Neural progenitor cell (in vitro differentiated cells): ENCODE measurements around the gene NAA10. TPM values are rescaled to one million over a fixed set of nuclear protein-coding genes. Genes with fewer than 3 reads are reported as not detected.

Source experiments
- DNase-seq: peaks from one replicate; pipeline ENCODE4 v3.0.0-alpha.2; 2016; ENCODE audit warnings: low spot score
- H2AFZ ChIP-seq: fragments of 200-600 bp; sonication (generic); replicated peaks from 2 replicates; pipeline ENCODE4 v1.6.1; 2016; ENCODE audit warnings: antibody characterized with exemption
- H3F3A ChIP-seq: fragments of 200-600 bp; sonication (generic); 2 replicates; pipeline ENCODE4 v1.6.1; 2016; ENCODE audit warnings: antibody characterized with exemption, low read depth
- H3K27ac ChIP-seq: fragments of 200-600 bp; sonication (generic); 2 replicates; pipeline ENCODE4 v1.5.1; 2016; ENCODE audit warnings: mild to moderate bottlenecking
- H3K27me3 ChIP-seq: fragments of 200-600 bp; sonication (generic); 2 replicates; pipeline ENCODE4 v1.6.1; 2016; ENCODE audit warnings: mild to moderate bottlenecking, moderate library complexity
- H3K36me3 ChIP-seq: fragments of 200-600 bp; sonication (generic); 2 replicates; pipeline ENCODE4 v1.5.1; 2016
- H3K4me1 ChIP-seq: fragments of 200-600 bp; sonication (generic); 2 replicates; pipeline ENCODE4 v1.6.1; 2016; ENCODE audit warnings: mixed run types
- H3K4me2 ChIP-seq: fragments of 200-600 bp; sonication (generic); 2 replicates; pipeline ENCODE4 v1.6.1; 2016
- H3K4me3 ChIP-seq: fragments of 200-600 bp; sonication (generic); 2 replicates; pipeline ENCODE4 v1.5.1; 2016
- H3K79me2 ChIP-seq: fragments of 200-600 bp; sonication (generic); 2 replicates; pipeline ENCODE4 v1.6.1; 2016; ENCODE audit warnings: low read depth
- H3K9ac ChIP-seq: fragments of 200-600 bp; sonication (generic); 2 replicates; pipeline ENCODE4 v1.6.1; 2016
- H3K9me3 ChIP-seq: fragments of 200-600 bp; sonication (generic); 2 replicates; pipeline ENCODE4 v1.5.1; 2016; ENCODE audit warnings: low read depth
- H4K20me1 ChIP-seq: fragments of 200-600 bp; sonication (generic); 2 replicates; pipeline ENCODE4 v1.6.1; 2016; ENCODE audit warnings: low read depth
- H3K27ac Mint-ChIP-seq: 3 replicates; pipeline ENCODE4 v1.8.0; 2021; ENCODE audit warnings: mixed read lengths
- H3K27me3 Mint-ChIP-seq: 2 replicates; pipeline ENCODE4 v1.8.0; 2022; ENCODE audit warnings: low read depth, mild to moderate bottlenecking, inconsistent platforms, moderate library complexity, mixed read lengths; ENCODE audit not compliant: insufficient read depth
- H3K36me3 Mint-ChIP-seq: 3 replicates; pipeline ENCODE4 v1.8.0; 2021; ENCODE audit warnings: mixed read lengths
- H3K4me1 Mint-ChIP-seq: 3 replicates; pipeline ENCODE4 v1.8.0; 2021; ENCODE audit warnings: mixed read lengths
- H3K4me3 Mint-ChIP-seq: 3 replicates; pipeline ENCODE4 v1.8.0; 2021; ENCODE audit warnings: mild to moderate bottlenecking, moderate library complexity, mixed read lengths
- H3K9me3 Mint-ChIP-seq: 3 replicates; pipeline ENCODE4 v1.8.0; 2020; ENCODE audit warnings: mixed read lengths
- CTCF ChIP-seq: fragments of 200-600 bp; sonication (generic); IDR thresholded peaks from 2 replicates; pipeline ENCODE4 v1.5.1; 2017; ENCODE audit warnings: antibody characterized with exemption, mild to moderate bottlenecking
- EZH2 ChIP-seq: fragments of 200-600 bp; sonication (generic); IDR thresholded peaks from 2 replicates; pipeline ENCODE4 v1.6.1; 2017; ENCODE audit warnings: antibody characterized with exemption, mild to moderate bottlenecking, moderate library complexity
- EZH2phosphoT487 ChIP-seq: fragments of 200-600 bp; sonication (generic); IDR thresholded peaks from 2 replicates; pipeline ENCODE4 v1.6.1; 2017; ENCODE audit warnings: antibody characterized with exemption
- total RNA-seq: library from RNA; depleted of rRNA; stranded (reverse); fragments of >200 nt; gene quantifications from 2 replicates; pipeline ENCODE4 v1.2.3, GENCODE V29; 2015; ENCODE audit warnings: low replicate concordance

The NAA10 gene
- total RNA-seq, 1 donor from 2014 or later: 55.5 TPM

- Histone ChIP-seq H3K79me2 (no peaks in the 10 kb centered on the region), H3K9ac (no peak overlapping the region), H2AFZ (no peak overlapping the region), H3K27me3 (no peaks in the 10 kb centered on the region), H3K4me1 (no peaks in the 10 kb centered on the region), H3K27ac (no peak overlapping the region), H3F3A (no peaks in the 10 kb centered on the region), H3K4me2 (no peak overlapping the region), H3K4me3 (no peak overlapping the region), H4K20me1 (no peaks in the 10 kb centered on the region), H3K36me3 (no peaks in the 10 kb centered on the region), H3K9me3 (no peaks in the 10 kb centered on the region)
- Mint-ChIP-seq H3K27me3 (no peaks in the 10 kb centered on the region), H3K27ac (no peak overlapping the region), H3K9me3 (peaks cover 26% of the 10 kb centered on the region), H3K36me3 (no peaks in the 10 kb centered on the region), H3K4me1 (peaks cover 8% of the 10 kb centered on the region), H3K4me3 (no peak overlapping the region)
- no peak for DNase-seq
- TF ChIP-seq EZH2phosphoT487 (no peak), CTCF (no peak), EZH2 (no peak)
These were observed 21.1 kb downstream of the NAA10 start for GRCh38 chrX:153913701-153914100.

GRCh38 chrX:153913211-153913610 lies 21.6 kb downstream of the NAA10 start:
- peaks cover 26% of the 10 kb centered on the region for H3K9me3 Mint-ChIP-seq
- H3K4me3 Mint-ChIP-seq: no peak overlapping the region
- no peaks in the 10 kb centered on the region for H3K27me3 Mint-ChIP-seq

GRCh38 chrX:153911798-153912197 lies 23.0 kb downstream of the NAA10 start:
- no peak overlapping the region for H3K27ac ChIP-seq
- H2AFZ ChIP-seq: no peak overlapping the region
- H3K4me2 ChIP-seq: no peak overlapping the region
- Mint-ChIP-seq H3K36me3 (no peaks in the 10 kb centered on the region), H3K9me3 (peaks cover 23% of the 10 kb centered on the region), H3K4me3 (no peak overlapping the region), H3K4me1 (peaks cover 4% of the 10 kb centered on the region), H3K27me3 (no peaks in the 10 kb centered on the region), H3K27ac (peak overlapping the region; percentile 72)
- no peaks in the 10 kb centered on the region for H3F3A ChIP-seq
- H3K4me3 ChIP-seq: no peak overlapping the region
- no peaks in the 10 kb centered on the region for H3K36me3 ChIP-seq
- H3K9me3 ChIP-seq: no peaks in the 10 kb centered on the region
- H3K4me1 ChIP-seq: no peaks in the 10 kb centered on the region
- TF ChIP-seq EZH2phosphoT487: no peak
- no peak for TF ChIP-seq CTCF
- no peak for TF ChIP-seq EZH2
- H4K20me1 ChIP-seq: no peaks in the 10 kb centered on the region
- H3K27me3 ChIP-seq: no peaks in the 10 kb centered on the region
- DNase-seq: no peak
- no peak overlapping the region for H3K9ac ChIP-seq
- no peaks in the 10 kb centered on the region for H3K79me2 ChIP-seq

More at GRCh38 chrX:153913211-153913610, 21.6 kb downstream of the NAA10 start:
- Mint-ChIP-seq H3K27ac (no peak overlapping the region), H3K36me3 (no peaks in the 10 kb centered on the region), H3K4me1 (peaks cover 8% of the 10 kb centered on the region)
- Histone ChIP-seq H3K4me2 (no peak overlapping the region), H4K20me1 (no peaks in the 10 kb centered on the region), H3F3A (no peaks in the 10 kb centered on the region), H2AFZ (no peak overlapping the region), H3K36me3 (no peaks in the 10 kb centered on the region), H3K9ac (no peak overlapping the region), H3K27me3 (no peaks in the 10 kb centered on the region), H3K4me3 (no peak overlapping the region), H3K27ac (no peak overlapping the region), H3K4me1 (no peaks in the 10 kb centered on the region), H3K79me2 (no peaks in the 10 kb centered on the region), H3K9me3 (no peaks in the 10 kb centered on the region)
- TF ChIP-seq EZH2 (no peak), EZH2phosphoT487 (no peak), CTCF (no peak)
- no peak for DNase-seq
